GM12872 (cell line): ENCODE measurements around the gene AGPAT1.

Experiments used
- CTCF ChIP-seq: IDR thresholded peaks from 3 replicates; pipeline ENCODE4 v1.5.1; 2011; ENCODE audit warnings: low read depth, mild to moderate bottlenecking, low read length, moderate library complexity; ENCODE audit not compliant: insufficient read depth

The AGPAT1 gene

GRCh38 chr6:32175711-32176475, at the start of gene AGPAT1:
Gene AGPAT1, minus strand, starts transcription at chr6:32176084. Its CDS starts 4,588 bp downstream, at chr6:32171496.
- no peak for TF ChIP-seq CTCF

DNA sequence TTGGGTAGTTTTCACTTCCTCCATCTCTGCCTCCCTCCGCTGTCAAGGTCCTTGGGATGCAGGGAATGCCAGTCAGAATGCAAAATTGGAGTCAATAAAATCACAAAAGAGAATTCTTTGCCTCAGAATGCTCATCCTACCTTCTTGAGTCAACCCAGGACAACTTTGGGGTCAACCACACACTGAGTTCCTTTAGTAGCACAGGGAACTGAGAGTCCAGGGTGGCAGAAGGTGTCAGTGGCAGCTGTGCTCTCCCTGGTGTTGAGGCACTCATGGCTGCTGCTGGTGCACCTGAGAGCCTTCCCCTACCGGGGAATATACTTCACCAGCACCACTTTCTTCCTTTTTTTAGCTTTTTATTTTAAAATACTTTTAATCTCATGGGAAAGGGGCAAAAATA, 48.8 kb upstream of the AGPAT1 start:
- no peak for TF ChIP-seq CTCF

GRCh38 chr6:32223258-32224235, 47.7 kb upstream of the AGPAT1 start, which contains the start of gene NOTCH4:
Gene NOTCH4, minus strand, starts transcription at chr6:32224067. Its CDS starts 139 bp downstream, at chr6:32223928.
- no peak for TF ChIP-seq CTCF

DNA sequence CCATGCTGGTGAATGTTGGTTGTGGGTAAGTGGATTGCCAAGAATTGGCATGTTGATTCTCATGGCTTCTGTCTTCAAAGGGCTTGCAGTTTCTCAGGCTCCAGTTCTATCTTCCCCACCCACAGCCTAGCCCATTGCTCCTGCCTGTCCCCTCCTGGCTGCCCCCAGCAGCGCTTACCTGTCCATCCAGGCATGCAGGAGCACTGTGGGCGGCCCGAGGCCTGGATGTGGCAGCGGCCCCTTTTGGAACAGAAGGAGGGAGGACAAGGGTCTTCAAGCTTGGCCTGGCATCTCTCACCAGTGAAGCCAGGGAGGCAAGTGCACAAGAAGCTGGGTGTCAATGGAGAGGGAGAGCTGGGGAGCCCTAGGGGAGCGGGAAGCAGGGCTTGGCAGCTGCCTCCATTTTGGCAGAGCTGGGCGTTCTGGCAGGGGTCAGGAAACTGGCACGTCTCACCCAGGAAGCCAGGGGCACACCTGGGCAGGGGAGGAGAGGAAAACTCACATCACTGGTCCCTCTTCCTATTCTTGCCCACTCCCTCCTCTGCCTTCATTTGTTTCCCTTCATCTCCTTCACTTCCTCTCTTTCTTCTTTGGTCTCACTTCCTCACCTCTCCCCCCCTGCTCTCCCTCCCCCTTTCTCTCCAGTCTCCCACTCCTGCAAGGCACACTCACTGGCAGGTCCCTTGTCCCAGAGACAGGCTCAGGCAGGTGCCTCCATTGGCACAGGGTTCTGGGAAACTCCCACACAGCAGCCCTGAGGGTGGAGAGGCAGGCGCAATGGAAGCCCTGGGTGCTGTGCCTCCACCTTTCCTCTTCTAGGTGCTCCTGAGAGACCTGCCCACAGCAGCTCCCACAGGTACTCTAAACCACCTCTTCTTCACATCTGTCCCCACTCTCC, 46.7 kb upstream of the AGPAT1 start:
- TF ChIP-seq CTCF = no peak

DNA sequence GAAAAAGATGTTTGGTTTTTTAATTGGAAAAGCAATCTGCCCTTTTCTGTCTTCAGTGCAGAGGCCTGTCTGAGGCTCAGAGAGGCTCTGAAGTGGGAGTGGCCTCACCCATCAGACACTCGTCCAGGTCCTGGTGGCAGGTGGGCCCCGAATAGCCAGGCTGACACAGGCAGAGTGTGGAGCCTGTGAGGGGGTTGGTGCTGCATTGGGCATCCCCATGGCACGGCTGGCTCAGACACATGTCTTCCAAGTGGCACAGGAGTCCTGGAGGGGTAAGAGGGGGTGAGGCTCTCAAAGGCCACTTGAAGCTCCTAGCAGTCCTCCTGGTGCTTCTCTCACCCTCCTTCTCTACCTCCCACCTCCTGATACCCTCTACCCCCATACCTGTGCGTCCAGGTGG, 44.1 kb upstream of the AGPAT1 start:
- no peak for TF ChIP-seq CTCF

DNA sequence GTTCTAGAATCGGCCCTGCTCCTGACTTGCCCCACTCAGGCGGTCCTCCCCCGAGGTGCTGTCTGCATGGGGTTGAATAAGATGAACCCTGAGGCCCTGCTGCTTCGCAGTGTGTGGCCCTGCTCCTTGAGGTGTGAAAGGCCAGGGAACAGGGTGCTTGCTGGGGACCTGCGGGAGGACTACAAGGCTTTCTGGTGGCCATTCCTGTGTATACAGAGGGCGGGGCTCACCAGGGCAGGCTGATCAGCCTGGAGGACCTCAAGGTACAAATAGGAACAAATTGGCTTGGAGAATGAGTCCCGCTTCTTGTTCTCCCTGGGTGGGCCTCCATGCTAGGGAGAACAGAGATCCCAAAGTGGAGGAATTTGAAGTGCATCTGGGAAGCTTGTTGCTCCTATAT, 42.3 kb upstream of the AGPAT1 start:
- no peak for TF ChIP-seq CTCF
